ENCODE results near the gene RAB7A.

RAB7A gene

GRCh38 chr3:128794770-128795649 is 69.0 kb downstream of the RAB7A start:
- DNase-seq, result peak; percentile 58

- no peak for DNase-seq
Observed at GRCh38 chr3:128799653-128800052, 73.7 kb downstream of the RAB7A start.

GRCh38 chr3:128800241-128801187 is 74.5 kb downstream of the RAB7A start:
- no peak for DNase-seq

GRCh38 chr3:128801779-128802380 is 75.9 kb downstream of the RAB7A start:
- no peak for DNase-seq

GRCh38 chr3:128803307-128803706 is 77.3 kb downstream of the RAB7A start:
- no peak for DNase-seq

GRCh38 chr3:128804017-128804810 is 78.2 kb downstream of the RAB7A start:
- no peak for DNase-seq

GRCh38 chr3:128804811-128805155 is 78.8 kb downstream of the RAB7A start:
- no peak for DNase-seq

GRCh38 chr3:128805772-128806171 is 79.8 kb downstream of the RAB7A start:
- peak; percentile 54 for DNase-seq

- no peak for DNase-seq
Observed at GRCh38 chr3:128806588-128806987, 80.6 kb downstream of the RAB7A start.

- no peak for DNase-seq
Observed at GRCh38 chr3:128807186-128807830, 81.3 kb downstream of the RAB7A start.

- DNase-seq, result no peak
Observed at GRCh38 chr3:128808672-128809071, 82.7 kb downstream of the RAB7A start.

- no peak for DNase-seq
Observed at GRCh38 chr3:128813097-128813496, 87.1 kb downstream of the RAB7A start.

GRCh38 chr3:128814060-128814459 is 88.1 kb downstream of the RAB7A start:
- DNase-seq, result no peak

- DNase-seq, result no peak
Observed at GRCh38 chr3:128814519-128815317, 88.7 kb downstream of the RAB7A start.

- DNase-seq, result no peak
Observed at GRCh38 chr3:128815318-128816064, 89.5 kb downstream of the RAB7A start.

- no peak for DNase-seq
Observed at GRCh38 chr3:128818186-128818787, 92.3 kb downstream of the RAB7A start.

- DNase-seq, result no peak
Observed at GRCh38 chr3:128820252-128820839, 94.4 kb downstream of the RAB7A start.

GRCh38 chr3:128823008-128823407 is 97.0 kb downstream of the RAB7A start:
- DNase-seq, result no peak

- no peak for DNase-seq
Observed at GRCh38 chr3:128823631-128824030, 97.6 kb downstream of the RAB7A start.
